SH-SY5Y (cell line): Measurements from ENCODE around the gene MGST3.

ENCODE experiments used
- GATA2 ChIP-seq: IDR thresholded peaks from 2 replicates; pipeline ENCODE4 v1.6.1; 2011; ENCODE audit warnings: mild to moderate bottlenecking, low read depth, low read length
- GATA3 ChIP-seq: IDR thresholded peaks from 2 replicates; pipeline ENCODE4 v1.6.1; 2011; ENCODE audit warnings: low read depth, mild to moderate bottlenecking, low read length, moderate library complexity

GRCh38 chr1:165647517-165647916, 16.5 kb downstream of the MGST3 start:
- TF ChIP-seq GATA3 = no peak
- TF ChIP-seq GATA2 = no peak
